Fibroblast of lung (primary cell): Measurements from ENCODE around the gene SH3GL3.

Experiments used
- EZH2 ChIP-seq: IDR thresholded peaks from 2 replicates; pipeline ENCODE4 v1.5.1; 2012; ENCODE audit warnings: low read length, control low read depth, mild to moderate bottlenecking; ENCODE audit errors: missing control alignments
- TF ChIP-seq, protein P1 (sequence below), 2 donors: IDR thresholded peaks in 1 of 2; conservative IDR thresholded peaks in 1 of 2; 1 replicate in 1 of 2; 2 replicates in 1 of 2; pipeline ENCODE4 v1.5.1; 2011 to 2012; ENCODE audit warnings: low read length in 2 of 2, control low read depth in 1 of 2, inconsistent platforms in 1 of 2, low read depth in 1 of 2, mild to moderate bottlenecking in 1 of 2

DNA sequence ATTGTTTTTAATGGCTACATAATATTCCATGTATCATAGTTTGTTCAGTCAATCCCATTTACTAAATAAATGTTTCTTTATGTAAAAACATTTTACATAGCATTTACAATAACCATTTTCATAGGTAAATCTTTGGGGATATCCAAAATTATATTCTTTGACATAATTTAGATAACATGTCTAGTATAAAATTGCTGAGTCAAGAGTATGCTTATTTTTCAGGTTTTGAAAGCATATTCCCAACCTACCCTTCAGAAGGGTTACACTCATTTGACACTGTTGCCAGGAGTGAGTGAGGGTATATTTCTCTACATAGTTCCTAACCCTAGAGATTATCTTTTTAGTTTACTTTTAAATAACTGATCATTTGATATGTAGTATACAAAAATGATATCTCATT, 122.2 kb downstream of the SH3GL3 start:
- TF ChIP-seq, protein P1, sequence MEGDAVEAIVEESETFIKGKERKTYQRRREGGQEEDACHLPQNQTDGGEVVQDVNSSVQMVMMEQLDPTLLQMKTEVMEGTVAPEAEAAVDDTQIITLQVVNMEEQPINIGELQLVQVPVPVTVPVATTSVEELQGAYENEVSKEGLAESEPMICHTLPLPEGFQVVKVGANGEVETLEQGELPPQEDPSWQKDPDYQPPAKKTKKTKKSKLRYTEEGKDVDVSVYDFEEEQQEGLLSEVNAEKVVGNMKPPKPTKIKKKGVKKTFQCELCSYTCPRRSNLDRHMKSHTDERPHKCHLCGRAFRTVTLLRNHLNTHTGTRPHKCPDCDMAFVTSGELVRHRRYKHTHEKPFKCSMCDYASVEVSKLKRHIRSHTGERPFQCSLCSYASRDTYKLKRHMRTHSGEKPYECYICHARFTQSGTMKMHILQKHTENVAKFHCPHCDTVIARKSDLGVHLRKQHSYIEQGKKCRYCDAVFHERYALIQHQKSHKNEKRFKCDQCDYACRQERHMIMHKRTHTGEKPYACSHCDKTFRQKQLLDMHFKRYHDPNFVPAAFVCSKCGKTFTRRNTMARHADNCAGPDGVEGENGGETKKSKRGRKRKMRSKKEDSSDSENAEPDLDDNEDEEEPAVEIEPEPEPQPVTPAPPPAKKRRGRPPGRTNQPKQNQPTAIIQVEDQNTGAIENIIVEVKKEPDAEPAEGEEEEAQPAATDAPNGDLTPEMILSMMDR (conservative IDR thresholded peaks at IDR 0.05 in 1 of 2, IDR thresholded peaks at IDR 0.05 in 1 of 2; ENCODE audit: low read depth in 1 of 2, low read length in 2 of 2): no peak
- no peak for TF ChIP-seq EZH2
